Measurements from ENCODE around the gene OLIG2.

OLIG2 gene

GRCh38 chr21:33069243-33069642, 43.5 kb downstream of the OLIG2 start:
- no peak for DNase-seq

DNA sequence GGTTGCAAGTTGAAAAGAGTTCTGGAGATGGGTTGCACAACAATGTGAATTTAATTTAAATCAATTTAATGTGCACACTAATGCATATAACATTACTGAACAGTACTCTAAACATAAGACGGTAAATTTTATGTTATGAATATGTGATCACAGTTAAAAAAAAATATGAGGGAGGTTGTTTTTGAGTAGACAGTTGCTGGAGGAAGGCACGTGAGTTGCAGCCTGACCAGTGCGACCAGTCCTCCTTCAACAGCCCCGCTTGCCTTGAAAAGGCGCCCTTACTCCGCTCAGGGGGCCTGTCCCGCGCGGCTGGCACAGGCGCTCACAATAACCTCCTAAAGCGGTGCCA, 43.9 kb downstream of the OLIG2 start:
- no peak for DNase-seq

GRCh38 chr21:33069994-33070743, 44.4 kb downstream of the OLIG2 start, which contains the start of gene OLIG1:
Gene OLIG1, plus strand, starts transcription at chr21:33070141. Its CDS starts 106 bp downstream, at chr21:33070247.
- peak; percentile 66 for DNase-seq

DNA sequence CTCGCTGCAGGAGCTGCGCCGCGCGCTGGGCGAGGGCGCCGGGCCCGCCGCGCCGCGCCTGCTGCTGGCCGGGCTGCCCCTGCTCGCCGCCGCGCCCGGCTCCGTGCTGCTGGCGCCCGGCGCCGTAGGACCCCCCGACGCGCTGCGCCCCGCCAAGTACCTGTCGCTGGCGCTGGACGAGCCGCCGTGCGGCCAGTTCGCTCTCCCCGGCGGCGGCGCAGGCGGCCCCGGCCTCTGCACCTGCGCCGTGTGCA, 44.9 kb downstream of the OLIG2 start:
- DNase-seq, result no peak

DNA sequence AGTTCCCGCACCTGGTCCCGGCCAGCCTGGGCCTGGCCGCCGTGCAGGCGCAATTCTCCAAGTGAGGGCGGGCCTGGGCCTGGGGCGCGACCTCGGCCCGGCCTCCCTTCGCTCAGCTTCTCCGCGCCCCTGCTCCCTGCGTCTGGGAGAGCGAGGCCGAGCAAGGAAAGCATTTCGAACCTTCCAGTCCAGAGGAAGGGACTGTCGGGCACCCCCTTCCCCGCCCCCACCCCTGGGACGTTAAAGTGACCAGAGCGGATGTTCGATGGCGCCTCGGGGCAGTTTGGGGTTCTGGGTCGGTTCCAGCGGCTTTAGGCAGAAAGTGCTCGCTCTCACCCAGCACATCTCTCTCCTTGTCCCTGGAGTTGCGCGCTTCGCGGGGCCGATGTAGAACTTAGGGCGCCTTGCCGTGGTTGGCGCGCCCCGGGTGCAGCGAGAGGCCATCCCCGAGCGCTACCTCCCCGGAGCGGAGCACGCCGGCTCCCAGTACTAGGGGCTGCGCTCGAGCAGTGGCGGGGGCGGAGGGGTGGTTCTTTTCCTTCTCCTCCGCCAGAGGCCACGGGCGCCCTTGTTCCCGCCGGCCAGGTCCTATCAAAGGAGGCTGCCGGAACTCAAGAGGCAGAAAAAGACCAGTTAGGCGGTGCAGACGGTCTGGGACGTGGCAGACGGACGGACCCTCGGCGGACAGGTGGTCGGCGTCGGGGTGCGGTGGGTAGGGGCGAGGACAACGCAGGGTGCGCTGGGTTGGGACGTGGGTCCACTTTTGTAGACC, 45.4 kb downstream of the OLIG2 start:
- DNase-seq, result peak; percentile 10

DNA sequence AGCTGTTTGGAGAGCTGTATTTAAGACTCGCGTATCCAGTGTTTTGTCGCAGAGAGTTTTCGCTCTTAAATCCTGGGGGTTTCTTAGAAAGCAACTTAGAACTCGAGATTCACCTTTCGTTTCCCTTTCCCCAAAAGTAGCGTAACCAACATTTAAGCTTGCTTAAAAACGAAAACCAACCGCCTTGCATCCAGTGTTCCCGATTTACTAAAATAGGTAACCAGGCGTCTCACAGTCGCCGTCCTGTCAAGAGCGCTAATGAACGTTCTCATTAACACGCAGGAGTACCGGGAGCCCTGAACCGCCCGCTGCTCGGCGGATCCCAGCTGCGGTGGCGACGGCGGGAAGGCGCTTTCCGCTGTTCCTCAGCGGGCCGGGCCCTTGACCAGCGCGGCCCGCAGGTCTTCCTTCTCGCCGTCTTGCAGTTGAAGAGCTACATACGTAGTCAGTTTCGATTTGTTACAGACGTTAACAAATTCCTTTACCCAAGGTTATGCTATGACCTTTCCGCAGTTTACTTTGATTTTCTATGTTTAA, 46.1 kb downstream of the OLIG2 start:
- DNase-seq, result no peak

GRCh38 chr21:33073636-33074035, 47.9 kb downstream of the OLIG2 start:
- no peak for DNase-seq

GRCh38 chr21:33075128-33075527, 49.4 kb downstream of the OLIG2 start:
- DNase-seq, result no peak

DNA sequence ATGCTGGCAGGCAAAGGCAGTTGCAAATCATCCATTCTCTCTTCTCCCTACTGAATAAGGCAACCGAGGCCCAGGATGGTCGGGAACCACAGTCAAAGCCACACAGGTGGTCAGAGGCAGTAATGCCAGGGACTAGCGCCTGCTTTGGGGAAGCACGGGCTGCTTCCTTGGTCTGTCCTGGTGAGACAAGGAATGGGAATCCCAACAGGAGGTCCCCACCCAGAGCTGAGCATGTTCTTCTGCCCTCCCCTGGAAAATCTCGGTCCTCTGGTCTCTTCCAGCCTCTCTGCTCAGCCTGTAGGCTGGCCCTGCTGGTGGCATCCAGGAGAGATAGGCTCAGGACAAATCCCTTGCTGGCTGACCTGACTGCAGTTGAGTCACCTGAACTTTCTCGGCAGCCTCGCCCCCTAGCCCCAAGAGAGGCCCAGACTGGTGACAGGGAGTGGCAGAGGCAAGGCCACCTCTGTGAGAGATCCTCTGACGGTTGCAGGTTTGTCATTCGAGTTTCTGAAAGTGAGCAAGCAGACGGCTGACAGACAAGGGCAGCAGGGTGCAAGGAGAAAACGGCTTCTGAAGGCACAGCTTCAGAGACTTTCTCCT, 50.0 kb downstream of the OLIG2 start:
- no peak for DNase-seq

GRCh38 chr21:33076600-33077329, 51.0 kb downstream of the OLIG2 start:
- DNase-seq, result no peak
